Non-pigmented ciliary epithelial cell (primary cell): ENCODE data around the gene TMEM163.

Experiments
- DNase-seq: peaks from one replicate; pipeline ENCODE4 v3.0.0-alpha.2; 2010; ENCODE audit warnings: low read depth

TMEM163 gene

GRCh38 chr2:134457765-134458472 lies 260.9 kb downstream of the TMEM163 start:
- no peak for DNase-seq

DNA sequence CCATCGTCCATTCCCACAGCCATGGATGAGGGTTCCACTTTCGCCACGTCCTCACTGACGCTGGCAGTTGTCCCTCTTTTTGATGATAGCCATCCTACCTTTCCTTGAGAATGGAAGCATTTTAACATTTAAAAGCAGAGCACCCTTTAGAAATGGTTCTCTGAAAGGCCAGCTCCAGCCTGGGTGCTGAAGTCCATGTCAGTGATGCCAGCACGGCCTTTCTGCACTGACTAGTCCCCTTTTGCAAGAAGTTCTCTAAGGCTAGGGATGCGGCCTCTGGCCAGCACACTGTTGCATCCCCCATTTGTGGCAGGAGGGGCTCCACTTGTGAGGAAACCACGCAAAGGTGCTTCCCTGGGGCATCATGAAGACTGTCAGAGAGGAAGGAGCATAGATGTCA lies 261.4 kb downstream of the TMEM163 start:
- DNase-seq, result no peak

- no peak for DNase-seq
Measured at GRCh38 chr2:134455426-134455825, 263.4 kb downstream of the TMEM163 start.

- DNase-seq, result no peak
Measured at GRCh38 chr2:134454931-134455330, 263.9 kb downstream of the TMEM163 start.

- no peak for DNase-seq
Measured at GRCh38 chr2:134454426-134454825, 264.4 kb downstream of the TMEM163 start.

DNA sequence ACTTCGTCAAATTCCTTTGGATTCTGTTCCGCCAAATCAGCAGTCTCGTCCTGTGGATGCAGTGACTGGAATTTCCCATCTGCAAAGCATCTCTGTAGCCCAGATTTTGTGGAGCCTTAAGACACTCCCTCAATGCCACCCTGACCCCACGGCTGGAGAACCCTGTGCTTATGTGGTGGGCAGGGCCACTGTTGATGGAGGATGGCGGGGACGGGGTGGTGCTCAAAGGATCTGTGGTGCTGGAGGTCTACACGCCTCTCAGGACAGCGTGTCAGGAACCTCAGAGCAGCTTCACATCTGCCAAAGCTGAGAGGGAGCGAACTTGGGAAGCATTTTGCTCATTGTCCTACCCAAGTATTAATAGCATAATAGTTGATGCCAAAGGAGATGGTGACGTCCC lies 264.8 kb downstream of the TMEM163 start:
- DNase-seq, result no peak

GRCh38 chr2:134453476-134453875 lies 265.3 kb downstream of the TMEM163 start:
- no peak for DNase-seq

DNA sequence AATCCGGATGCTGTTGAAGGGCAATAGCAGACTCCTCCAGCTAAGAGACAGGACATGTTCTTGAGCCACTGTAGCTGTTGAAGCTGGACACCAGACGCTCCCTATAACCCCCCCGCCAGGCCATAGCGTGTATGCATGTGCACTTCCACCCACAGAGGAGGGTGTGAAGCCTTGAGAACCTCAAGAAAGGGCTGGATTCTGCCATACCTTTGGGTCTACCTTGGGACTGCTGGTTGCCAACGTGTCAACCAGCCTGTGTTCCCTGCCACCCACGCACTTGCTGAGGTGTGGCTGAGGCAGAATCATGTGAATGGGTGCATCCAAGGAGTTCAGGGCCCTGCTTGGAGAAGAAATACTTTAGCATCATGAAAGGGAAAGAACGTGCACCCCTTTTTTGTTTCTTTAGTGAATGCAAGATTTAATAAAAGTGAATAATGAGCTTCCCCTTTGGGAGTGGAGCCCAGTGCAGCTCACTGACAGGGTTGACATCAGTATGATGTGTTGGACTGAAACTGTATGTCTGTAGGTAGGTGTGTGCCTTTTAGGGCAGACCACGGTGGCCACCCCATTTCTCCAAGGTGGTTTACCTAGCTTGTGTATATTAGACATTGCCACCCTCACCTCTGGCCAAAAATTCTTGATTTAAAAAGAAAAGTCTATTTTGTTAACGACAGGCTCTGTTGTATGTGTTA lies 266.6 kb downstream of the TMEM163 start:
- no peak for DNase-seq

- DNase-seq, result no peak
Measured at GRCh38 chr2:134451347-134451630, 267.5 kb downstream of the TMEM163 start.

DNA sequence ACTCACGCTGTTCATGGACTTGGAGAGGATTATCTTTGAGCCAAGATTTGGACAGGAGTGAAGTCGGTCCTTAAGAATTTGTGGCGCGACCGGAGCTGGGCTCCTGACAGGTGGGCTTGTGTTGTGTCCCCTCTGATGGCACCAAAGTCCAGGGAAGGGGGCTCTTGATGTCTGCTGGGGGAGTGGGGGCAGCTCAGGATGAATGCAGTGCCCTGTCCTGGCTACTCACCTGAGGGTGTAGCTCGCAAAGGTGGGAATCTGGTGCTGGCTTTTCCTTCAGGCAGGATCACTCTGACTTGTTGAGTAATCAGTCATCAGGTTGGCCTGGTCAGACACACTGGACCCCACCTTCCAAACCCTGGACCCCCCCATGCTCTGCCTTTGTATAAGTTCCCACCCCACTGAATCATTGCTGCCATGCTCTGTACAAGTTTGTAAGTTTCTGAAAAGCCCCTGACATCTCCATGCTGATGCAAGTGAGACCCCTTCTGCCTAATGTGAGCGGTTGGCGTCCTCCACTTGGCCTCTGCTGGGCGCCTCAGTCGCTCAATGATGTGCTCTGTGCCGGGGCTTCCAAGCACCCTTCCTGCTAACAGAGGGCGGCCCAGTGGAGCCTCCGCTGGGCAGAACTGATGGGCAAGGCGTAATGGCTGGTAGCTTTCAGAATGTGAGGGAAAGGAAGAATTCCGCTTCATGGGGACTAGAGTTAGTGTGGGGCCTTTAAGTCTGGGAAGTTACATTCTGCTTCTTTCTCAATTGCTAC lies 268.9 kb downstream of the TMEM163 start:
- DNase-seq, result no peak

DNA sequence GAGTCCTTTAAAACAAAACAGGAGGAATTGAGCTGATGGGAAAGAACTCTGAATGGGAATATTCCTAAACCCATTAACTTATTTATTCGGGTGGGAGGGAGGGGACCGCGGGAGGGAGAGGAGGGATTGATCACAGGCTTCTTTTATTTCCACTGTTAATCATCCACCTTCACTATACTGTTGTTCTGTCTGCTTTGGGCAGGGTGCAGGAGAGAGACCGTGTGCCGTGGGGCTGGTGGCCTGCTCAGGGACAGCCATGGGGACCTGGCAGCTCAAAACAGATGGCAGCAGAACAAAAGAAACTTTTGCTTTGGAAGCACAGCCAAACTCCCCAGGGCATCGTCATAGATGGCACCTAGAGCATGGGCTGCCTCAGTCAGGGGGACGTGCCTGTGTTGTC lies 269.6 kb downstream of the TMEM163 start:
- DNase-seq, result no peak

GRCh38 chr2:134448650-134449049 lies 270.1 kb downstream of the TMEM163 start:
- no peak for DNase-seq

- DNase-seq, result no peak
Measured at GRCh38 chr2:134447669-134448068, 271.1 kb downstream of the TMEM163 start.

DNA sequence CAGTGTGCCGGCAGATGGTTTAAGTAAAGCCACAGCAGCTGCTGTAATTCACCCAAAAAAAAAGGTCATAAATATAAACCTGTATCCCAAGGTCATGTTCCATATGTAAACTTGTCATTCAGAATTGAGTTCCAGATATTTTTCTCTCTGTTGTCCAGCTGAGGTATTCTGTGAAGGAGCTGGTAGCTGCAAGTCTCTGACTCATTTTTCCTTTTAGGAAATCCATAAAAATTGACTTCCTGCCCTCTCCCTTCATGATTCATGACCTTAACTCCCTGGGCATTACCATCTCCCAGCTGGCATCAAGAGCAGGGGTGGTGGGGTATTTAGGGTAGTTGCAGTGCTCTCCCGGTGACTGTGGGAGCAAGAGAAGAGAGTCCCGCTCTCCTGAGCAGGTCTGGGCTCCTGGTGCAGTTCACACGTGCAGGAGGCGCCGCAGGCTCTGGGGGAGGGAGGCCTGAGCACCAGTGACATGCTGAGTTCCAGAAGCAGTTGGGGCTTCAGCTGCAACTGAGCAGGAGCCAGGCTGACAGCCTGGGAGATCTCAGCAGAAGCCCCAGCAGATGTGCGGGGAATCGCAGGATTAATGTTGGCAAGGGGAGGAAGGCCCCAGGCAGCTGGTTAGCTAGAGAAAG lies 272.3 kb downstream of the TMEM163 start:
- DNase-seq, result no peak

- DNase-seq, result no peak
Measured at GRCh38 chr2:134445985-134446382, 272.8 kb downstream of the TMEM163 start.

DNA sequence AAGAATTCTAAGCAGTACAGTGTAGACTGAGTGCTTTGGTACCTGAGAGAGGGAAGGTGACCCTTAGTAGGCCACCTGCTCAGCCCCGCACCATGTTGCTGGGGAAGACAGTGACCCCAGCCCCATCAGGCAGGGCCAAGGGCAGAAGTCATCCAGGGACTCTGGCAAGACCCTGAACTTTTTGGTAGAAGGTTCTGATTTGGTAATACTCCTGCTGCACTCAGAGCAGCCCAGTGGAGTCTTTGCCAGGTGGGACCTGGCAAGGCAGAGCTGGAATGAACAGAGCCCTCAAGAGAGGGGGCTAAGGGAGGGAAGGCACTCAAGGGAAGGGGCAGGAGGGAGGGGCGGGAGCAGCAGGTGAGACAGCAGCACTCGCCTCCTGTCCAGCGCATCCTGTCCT lies 273.7 kb downstream of the TMEM163 start:
- no peak for DNase-seq

- DNase-seq, result no peak
Measured at GRCh38 chr2:134443814-134444480, 274.9 kb downstream of the TMEM163 start.

DNA sequence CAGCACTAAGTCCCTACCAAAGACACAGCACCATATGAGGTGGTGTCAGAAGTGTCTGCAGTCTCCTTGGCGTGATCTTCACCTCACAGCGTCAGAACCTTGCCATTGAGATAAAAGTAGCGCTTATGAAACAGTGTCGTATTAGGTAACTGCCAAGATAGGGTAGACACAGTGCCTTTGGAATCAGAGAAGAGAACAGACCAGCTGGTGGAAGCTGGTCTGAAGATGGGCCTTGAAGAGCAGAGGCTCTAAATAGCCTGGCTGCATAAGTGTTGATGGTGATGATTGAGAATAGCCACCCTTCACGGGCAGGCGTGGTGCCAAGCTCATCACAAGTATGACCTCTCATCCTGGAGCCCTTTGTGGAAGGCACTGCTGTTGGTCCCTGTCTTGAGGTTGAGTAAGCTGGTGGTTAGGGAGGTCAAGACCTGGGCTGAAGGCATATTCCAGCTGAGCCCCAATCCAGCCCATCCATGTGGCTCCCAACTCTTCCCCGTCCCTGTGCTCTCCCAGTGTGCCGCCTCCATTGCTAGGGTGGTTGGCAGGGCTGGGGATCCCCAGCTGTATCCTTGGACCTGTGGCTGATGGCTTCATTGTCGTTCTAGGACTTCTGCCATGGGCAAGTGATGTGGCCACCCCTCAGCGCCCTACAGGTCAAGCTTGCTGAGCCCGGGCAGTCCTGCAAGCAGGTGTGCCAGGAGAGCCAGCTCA lies 277.5 kb downstream of the TMEM163 start:
- no peak for DNase-seq

DNA sequence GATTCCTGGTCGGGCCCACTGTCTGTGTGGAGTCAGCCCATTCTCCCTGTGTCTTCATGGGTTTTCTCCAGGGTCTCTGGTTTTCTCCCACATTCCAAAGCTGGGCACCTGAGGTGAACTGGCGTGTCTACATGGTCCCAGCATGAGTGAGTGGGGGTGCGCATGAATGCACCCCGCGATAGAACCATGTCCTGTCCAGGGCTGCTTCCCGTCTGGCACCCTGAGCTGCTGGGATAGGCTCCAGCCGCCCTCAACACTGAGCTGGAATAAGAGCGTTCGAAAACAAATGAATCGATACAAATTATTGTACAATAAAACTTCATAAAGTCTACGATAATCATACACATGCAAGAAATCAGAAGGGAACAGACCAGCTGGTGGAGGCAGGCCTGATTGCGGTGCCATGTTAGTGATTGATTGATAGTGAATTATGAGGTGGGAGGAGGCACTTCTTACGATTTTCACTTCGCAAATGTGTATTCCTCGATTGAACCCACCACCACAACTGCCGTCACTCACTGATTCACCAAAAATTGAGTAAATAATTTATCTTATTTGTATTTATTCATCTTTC lies 278.4 kb downstream of the TMEM163 start:
- DNase-seq, result no peak

GRCh38 chr2:134438371-134438770 lies 280.4 kb downstream of the TMEM163 start:
- DNase-seq, result no peak

DNA sequence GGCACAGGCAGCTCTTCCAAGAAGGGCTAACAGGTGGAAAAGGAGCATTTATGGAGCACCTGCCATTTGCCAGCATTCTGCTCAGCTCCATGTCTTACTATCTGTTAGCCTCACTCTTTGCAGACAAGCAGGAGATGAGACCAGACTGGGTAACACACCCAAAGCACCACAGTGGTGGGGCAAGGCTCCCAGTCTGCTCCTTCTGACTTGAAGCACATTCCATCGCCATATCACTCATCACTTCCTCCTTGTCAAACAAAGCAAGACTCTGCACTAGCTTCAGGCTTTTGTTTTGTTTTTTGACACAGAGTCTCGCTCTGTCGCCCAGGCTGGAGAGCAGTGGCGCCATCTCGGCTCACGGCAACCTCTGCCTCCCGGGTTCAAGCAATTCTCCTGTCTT lies 282.1 kb downstream of the TMEM163 start:
- no peak for DNase-seq
